Astrocyte of the cerebellum (primary cell): ENCODE data around the gene CXCR2.

Experiments used
- DNase-seq: peaks from one replicate; pipeline ENCODE4 v3.0.0-alpha.2; 2011; ENCODE audit warnings: low read depth
- H3K4me3 ChIP-seq: 2 replicates; pipeline ENCODE4 v1.5.1; 2011; ENCODE audit warnings: mild to moderate bottlenecking, low read depth, low read length, moderate library complexity
- in situ Hi-C: cut with HindIII; loops from 2 replicates; pipeline ENCODE4 v1.10.0; 2017; ENCODE audit warnings: low sequenced_read_pairs
- TF ChIP-seq, protein P1 (sequence below): IDR thresholded peaks from 2 replicates; pipeline ENCODE4 v1.5.1; 2012; ENCODE audit warnings: low read length, low read depth, moderate library complexity, mild to moderate bottlenecking; ENCODE audit errors: missing control alignments

The CXCR2 gene

DNA sequence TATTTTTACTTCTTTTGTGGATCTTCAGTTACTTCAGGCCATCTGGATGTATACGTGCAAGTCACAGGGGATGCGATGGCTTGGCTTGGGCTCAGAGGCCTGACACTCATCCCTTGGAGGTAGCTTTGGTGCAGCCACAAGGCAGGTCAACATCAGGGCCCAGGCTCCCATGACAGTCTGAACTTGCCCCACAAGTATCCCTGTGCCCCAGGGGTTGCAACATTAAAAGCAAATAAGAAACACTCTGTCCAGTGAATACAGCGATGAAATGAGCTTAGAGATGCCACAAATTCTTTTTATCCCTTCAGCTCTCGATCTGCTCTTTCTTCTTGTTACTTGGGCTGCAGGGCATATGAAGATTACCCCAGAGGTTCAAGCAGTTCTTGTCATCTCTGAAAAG lies 54.0 kb downstream of the CXCR2 start:
- no peak for DNase-seq
- TF ChIP-seq, protein P1, sequence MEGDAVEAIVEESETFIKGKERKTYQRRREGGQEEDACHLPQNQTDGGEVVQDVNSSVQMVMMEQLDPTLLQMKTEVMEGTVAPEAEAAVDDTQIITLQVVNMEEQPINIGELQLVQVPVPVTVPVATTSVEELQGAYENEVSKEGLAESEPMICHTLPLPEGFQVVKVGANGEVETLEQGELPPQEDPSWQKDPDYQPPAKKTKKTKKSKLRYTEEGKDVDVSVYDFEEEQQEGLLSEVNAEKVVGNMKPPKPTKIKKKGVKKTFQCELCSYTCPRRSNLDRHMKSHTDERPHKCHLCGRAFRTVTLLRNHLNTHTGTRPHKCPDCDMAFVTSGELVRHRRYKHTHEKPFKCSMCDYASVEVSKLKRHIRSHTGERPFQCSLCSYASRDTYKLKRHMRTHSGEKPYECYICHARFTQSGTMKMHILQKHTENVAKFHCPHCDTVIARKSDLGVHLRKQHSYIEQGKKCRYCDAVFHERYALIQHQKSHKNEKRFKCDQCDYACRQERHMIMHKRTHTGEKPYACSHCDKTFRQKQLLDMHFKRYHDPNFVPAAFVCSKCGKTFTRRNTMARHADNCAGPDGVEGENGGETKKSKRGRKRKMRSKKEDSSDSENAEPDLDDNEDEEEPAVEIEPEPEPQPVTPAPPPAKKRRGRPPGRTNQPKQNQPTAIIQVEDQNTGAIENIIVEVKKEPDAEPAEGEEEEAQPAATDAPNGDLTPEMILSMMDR, result no peak
- in situ Hi-C loops, result no loop called here
- no peak overlapping the region for H3K4me3 ChIP-seq

DNA sequence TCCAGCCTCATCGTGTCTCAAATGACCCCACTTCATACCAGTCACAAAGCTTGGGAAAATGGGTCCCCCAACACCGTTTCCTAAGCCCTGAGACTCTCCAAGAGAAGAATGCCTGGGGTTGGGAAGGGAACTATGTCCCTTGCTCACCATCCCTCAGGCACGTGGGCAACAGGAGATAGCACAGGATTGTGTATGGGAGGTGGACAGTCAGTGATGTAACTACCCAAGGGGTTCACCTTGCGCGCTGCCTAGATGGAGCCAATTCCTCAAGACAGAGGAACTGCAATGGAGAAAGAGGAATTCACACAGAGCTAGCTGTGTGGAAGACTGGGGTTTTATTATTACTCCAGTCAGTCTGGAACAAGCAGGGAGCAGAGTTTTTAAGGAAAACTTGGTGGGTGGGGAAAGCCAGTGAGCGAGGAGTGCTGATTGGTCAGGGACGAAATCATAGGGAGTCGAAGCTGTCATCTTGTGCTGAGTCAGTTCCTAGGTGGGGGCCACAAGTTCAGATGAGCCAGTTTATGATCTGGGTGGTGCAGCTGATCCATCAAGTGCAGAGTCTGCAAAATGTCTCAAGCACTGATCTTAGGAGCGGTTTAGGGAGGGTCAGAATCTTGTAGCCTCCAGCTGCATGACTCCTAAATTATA lies 54.8 kb downstream of the CXCR2 start:
- no peak overlapping the region for H3K4me3 ChIP-seq
- in situ Hi-C loops, result no loop called here
- TF ChIP-seq, protein P1, result no peak
- no peak for DNase-seq

DNA sequence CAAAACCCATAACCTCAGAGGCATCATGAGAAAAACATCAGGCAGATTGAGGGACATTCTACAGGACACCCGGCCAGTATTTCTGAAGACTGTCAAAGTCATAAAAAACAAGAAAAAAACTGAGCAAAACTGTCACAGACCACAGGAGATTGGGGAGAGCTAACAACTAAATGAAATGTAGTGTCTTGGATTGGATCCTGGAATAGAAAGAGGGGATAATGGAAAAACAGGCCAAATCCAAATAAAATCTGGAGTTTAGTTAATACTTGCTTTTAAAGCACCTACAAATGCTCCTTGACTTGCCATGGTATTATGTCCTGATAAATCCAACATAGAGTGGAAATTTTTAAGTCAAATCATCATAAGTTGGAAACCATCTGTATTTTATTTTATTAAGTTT lies 58.5 kb downstream of the CXCR2 start:
- in situ Hi-C loops, result no loop called here
- TF ChIP-seq, protein P1, result no peak
- no peak overlapping the region for H3K4me3 ChIP-seq
- DNase-seq, result no peak

DNA sequence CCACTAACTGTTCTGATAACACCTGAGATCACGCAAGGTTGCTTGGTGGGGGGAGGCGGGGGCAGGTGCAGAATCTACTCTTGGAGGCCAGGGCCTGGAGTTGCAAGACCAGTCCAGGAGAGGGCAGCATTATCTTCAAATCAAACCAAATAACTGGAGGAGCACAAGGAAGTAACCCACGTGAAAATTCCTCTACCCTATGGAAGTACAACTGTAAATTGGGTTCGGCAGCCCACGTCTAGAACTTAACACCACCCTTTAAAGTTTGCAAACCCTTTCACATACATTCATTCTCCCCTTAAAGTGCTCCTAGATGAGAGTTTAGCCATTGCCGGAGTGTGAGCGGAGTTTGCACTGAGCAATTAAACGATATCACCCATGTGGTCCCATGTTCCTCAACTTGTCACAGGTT lies 60.5 kb downstream of the CXCR2 start:
- in situ Hi-C loops, result no loop called here
- TF ChIP-seq, protein P1, result peak; percentile 87
- H3K4me3 ChIP-seq, result no peak overlapping the region

More for the DNA sequence above, 60.5 kb downstream of the CXCR2 start:
- DNase-seq, result peak; percentile 38
